Chondrocyte (in vitro differentiated cells): Measurements from ENCODE around the gene SREK1. TPM values are rescaled to one million over a fixed set of nuclear protein-coding genes. Genes with fewer than 3 reads are reported as not detected.

ENCODE experiments used
- DNase-seq: peaks from one replicate; pipeline ENCODE4 v3.0.0; 2021; ENCODE audit warnings: mixed read lengths, low spot score
- H3K27ac Mint-ChIP-seq: one replicate; pipeline ENCODE4 v1.8.0; 2021; ENCODE audit warnings: mild to moderate bottlenecking, moderate library complexity, mixed read lengths; ENCODE audit not compliant: unreplicated experiment
- H3K27me3 Mint-ChIP-seq: 2 replicates; pipeline ENCODE4 v1.8.0; 2021; ENCODE audit warnings: low read depth, mixed read lengths
- H3K36me3 Mint-ChIP-seq: 2 replicates; pipeline ENCODE4 v1.8.0; 2021; ENCODE audit warnings: low read depth, mixed read lengths
- H3K4me1 Mint-ChIP-seq: 2 replicates; pipeline ENCODE4 v1.8.0; 2021; ENCODE audit warnings: low read depth, mild to moderate bottlenecking, mixed read lengths
- H3K4me3 Mint-ChIP-seq: one replicate; pipeline ENCODE4 v1.8.0; 2021; ENCODE audit warnings: mild to moderate bottlenecking, moderate library complexity, mixed read lengths; ENCODE audit not compliant: unreplicated experiment
- H3K9me3 Mint-ChIP-seq: 2 replicates; pipeline ENCODE4 v1.8.0; 2021; ENCODE audit warnings: low read depth, mixed read lengths
- total RNA-seq: library from RNA; stranded (reverse); gene quantifications from 3 replicates; pipeline ENCODE4 v1.2.1, GENCODE V29; 2021
- TF ChIP-seq, protein P1 (sequence below): fragments of 200-600 bp; sonication (generic); IDR thresholded peaks from 2 replicates; pipeline ENCODE4 v1.5.0; 2021; ENCODE audit warnings: antibody characterized with exemption, mild to moderate bottlenecking, moderate library complexity

Gene SREK1
- total RNA-seq, 1 donor from 2014 or later, result 51.0 TPM

DNA sequence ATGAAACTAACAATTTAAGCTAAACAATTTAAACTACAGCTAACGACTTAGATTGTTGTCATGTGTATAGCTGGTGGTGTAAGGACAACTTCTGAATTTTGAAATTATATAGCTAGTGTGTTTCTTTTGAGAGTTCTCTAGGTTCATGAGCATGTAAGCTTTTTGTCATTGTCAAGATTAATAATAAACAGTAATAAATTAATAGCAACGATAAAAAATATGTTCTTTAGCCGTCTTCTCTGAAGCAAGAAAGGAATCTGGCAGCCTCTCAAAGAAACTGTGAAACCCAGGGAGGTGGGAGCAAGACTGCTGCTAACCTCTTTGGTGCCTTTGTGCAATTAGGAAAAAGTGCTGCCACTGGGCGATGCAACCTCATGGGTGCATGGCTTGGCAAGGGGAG is 59.4 kb downstream of the SREK1 start:
- TF ChIP-seq, protein P1, sequence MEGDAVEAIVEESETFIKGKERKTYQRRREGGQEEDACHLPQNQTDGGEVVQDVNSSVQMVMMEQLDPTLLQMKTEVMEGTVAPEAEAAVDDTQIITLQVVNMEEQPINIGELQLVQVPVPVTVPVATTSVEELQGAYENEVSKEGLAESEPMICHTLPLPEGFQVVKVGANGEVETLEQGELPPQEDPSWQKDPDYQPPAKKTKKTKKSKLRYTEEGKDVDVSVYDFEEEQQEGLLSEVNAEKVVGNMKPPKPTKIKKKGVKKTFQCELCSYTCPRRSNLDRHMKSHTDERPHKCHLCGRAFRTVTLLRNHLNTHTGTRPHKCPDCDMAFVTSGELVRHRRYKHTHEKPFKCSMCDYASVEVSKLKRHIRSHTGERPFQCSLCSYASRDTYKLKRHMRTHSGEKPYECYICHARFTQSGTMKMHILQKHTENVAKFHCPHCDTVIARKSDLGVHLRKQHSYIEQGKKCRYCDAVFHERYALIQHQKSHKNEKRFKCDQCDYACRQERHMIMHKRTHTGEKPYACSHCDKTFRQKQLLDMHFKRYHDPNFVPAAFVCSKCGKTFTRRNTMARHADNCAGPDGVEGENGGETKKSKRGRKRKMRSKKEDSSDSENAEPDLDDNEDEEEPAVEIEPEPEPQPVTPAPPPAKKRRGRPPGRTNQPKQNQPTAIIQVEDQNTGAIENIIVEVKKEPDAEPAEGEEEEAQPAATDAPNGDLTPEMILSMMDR, result no peak
- Mint-ChIP-seq H3K27me3 (no peaks in the 10 kb centered on the region), H3K4me3 (no peak overlapping the region), H3K27ac (no peak overlapping the region), H3K36me3 (peaks cover 9% of the 10 kb centered on the region), H3K4me1 (peaks cover 11% of the 10 kb centered on the region), H3K9me3 (peaks cover 13% of the 10 kb centered on the region)
- no peak for DNase-seq

DNA sequence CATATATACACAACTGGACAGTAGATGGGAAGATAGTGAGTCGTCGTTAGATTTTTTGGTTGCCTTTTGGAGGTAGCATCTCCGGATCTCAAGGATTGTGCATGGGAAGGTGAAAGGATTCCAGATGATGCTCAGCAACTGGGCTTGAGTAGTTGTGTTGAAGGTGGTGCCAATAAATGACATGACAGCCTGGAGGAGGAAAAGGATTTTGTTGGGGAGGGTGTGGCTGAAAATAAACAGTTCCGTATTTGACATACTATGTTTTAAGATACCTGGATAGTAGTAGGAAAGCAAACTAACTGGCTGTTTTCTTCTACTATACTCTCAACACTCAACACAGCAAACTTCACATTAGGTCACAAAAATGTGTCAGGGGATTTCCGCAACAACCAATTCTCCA is 62.4 kb downstream of the SREK1 start:
- peaks cover 21% of the 10 kb centered on the region for H3K4me1 Mint-ChIP-seq
- H3K9me3 Mint-ChIP-seq, result peaks cover 8% of the 10 kb centered on the region
- H3K27me3 Mint-ChIP-seq, result no peaks in the 10 kb centered on the region
- TF ChIP-seq, protein P1, result no peak
- no peak overlapping the region for H3K27ac Mint-ChIP-seq
- no peak for DNase-seq
- peaks cover 5% of the 10 kb centered on the region for H3K36me3 Mint-ChIP-seq
- no peak overlapping the region for H3K4me3 Mint-ChIP-seq

GRCh38 chr5:66207800-66208561 is 63.9 kb downstream of the SREK1 start:
- Mint-ChIP-seq H3K36me3 (peaks cover 2% of the 10 kb centered on the region), H3K4me3 (no peak overlapping the region), H3K27ac (no peak overlapping the region), H3K27me3 (no peaks in the 10 kb centered on the region), H3K9me3 (no peaks in the 10 kb centered on the region), H3K4me1 (peaks cover 21% of the 10 kb centered on the region)
- TF ChIP-seq, protein P1, result no peak
- DNase-seq, result no peak

DNA sequence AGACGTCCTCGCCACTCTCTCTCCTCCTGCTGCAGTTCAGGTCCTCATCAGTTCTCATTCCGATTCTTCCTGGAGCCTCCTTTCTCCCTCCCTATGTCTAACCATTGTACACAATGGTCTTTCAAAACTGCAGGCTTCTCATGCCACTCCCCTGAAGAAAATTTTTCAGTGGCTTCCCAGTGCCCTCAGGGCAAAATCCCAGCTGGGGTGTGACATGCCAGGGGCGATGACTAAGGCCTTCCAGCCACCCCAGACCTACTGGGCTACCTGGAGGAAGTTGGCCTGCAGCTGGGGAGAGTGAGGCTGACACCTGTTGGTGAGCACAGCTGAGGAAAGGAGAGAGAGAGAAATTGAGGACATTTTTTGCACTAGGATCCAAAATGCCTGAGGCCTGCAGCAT is 65.2 kb downstream of the SREK1 start:
- TF ChIP-seq, protein P1, result no peak
- no peak for DNase-seq
- Mint-ChIP-seq H3K4me3 (no peak overlapping the region), H3K36me3 (peaks cover 2% of the 10 kb centered on the region), H3K9me3 (no peaks in the 10 kb centered on the region), H3K27ac (no peak overlapping the region), H3K4me1 (peaks cover 21% of the 10 kb centered on the region), H3K27me3 (no peaks in the 10 kb centered on the region)

GRCh38 chr5:66209794-66210193 is 65.7 kb downstream of the SREK1 start:
- Mint-ChIP-seq H3K4me3 (no peak overlapping the region), H3K27me3 (no peaks in the 10 kb centered on the region), H3K36me3 (peaks cover 2% of the 10 kb centered on the region), H3K4me1 (peaks cover 21% of the 10 kb centered on the region), H3K9me3 (no peaks in the 10 kb centered on the region), H3K27ac (no peak overlapping the region)
- TF ChIP-seq, protein P1, result no peak
- no peak for DNase-seq
